ENCODE results near the gene SEPTIN12. TPM values are rescaled to one million over a fixed set of nuclear protein-coding genes. Genes with fewer than 3 reads are reported as not detected.

Gene SEPTIN12
- total and polyA plus RNA-seq, 10 of the 15 experiments (the other 5 are each of a cell fraction or from before 2014, with no cell fraction given): not detected

- TF ChIP-seq NFIC (IDR thresholded peaks at IDR 0.05; ENCODE audit: low read depth, low read length): no peak
- TF ChIP-seq IKZF2 (IDR thresholded peaks at IDR 0.05): no peak
- TF ChIP-seq TCF12 (IDR thresholded peaks at IDR 0.05; ENCODE audit: low read depth, low read length): no peak
- TF ChIP-seq, protein P1, sequence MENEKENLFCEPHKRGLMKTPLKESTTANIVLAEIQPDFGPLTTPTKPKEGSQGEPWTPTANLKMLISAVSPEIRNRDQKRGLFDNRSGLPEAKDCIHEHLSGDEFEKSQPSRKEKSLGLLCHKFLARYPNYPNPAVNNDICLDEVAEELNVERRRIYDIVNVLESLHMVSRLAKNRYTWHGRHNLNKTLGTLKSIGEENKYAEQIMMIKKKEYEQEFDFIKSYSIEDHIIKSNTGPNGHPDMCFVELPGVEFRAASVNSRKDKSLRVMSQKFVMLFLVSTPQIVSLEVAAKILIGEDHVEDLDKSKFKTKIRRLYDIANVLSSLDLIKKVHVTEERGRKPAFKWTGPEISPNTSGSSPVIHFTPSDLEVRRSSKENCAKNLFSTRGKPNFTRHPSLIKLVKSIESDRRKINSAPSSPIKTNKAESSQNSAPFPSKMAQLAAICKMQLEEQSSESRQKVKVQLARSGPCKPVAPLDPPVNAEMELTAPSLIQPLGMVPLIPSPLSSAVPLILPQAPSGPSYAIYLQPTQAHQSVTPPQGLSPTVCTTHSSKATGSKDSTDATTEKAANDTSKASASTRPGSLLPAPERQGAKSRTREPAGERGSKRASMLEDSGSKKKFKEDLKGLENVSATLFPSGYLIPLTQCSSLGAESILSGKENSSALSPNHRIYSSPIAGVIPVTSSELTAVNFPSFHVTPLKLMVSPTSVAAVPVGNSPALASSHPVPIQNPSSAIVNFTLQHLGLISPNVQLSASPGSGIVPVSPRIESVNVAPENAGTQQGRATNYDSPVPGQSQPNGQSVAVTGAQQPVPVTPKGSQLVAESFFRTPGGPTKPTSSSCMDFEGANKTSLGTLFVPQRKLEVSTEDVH (IDR thresholded peaks at IDR 0.05; ENCODE audit: low read depth, partially characterized antibody): no peak
- TF ChIP-seq, protein P2, sequence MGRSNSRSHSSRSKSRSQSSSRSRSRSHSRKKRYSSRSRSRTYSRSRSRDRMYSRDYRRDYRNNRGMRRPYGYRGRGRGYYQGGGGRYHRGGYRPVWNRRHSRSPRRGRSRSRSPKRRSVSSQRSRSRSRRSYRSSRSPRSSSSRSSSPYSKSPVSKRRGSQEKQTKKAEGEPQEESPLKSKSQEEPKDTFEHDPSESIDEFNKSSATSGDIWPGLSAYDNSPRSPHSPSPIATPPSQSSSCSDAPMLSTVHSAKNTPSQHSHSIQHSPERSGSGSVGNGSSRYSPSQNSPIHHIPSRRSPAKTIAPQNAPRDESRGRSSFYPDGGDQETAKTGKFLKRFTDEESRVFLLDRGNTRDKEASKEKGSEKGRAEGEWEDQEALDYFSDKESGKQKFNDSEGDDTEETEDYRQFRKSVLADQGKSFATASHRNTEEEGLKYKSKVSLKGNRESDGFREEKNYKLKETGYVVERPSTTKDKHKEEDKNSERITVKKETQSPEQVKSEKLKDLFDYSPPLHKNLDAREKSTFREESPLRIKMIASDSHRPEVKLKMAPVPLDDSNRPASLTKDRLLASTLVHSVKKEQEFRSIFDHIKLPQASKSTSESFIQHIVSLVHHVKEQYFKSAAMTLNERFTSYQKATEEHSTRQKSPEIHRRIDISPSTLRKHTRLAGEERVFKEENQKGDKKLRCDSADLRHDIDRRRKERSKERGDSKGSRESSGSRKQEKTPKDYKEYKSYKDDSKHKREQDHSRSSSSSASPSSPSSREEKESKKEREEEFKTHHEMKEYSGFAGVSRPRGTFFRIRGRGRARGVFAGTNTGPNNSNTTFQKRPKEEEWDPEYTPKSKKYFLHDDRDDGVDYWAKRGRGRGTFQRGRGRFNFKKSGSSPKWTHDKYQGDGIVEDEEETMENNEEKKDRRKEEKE (IDR thresholded peaks at IDR 0.05): no peak
Observed at GRCh38 chr16:4778050-4778392, 10.1 kb downstream of the SEPTIN12 start (continued).

DNA sequence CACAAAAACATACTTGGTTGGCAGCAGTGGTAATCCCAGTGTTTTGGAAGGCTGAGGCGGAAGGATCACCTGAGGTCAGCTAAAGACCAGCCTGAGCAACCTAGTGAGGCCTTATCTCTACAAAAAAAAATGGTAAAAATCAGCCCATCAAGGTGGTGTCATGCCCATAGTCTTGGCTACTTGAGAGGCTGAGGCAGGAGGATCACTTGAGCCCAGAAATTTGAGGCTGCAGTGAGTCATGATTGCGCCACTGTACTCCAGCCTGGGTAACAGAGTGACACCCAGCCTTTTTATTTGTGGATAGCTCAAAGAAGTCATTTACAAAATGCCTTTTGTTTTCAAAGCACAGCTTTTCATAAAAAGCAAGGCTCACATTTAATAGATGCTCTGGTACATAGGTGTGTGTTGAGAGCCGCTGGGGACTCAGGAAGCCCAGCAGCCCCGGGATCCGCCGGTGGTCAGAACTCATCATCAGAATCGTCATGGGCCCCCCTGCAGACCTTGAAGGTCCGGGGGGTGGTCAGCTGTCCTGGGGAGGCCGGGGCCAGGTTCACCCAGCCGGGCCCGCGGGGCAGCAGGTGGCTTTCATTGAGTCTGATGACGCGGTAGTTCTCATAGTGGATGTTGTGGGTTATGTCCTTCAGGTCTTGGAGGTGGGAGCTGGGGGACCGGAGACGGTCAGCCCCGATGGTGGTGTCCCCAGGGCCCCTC lies 10.7 kb downstream of the SEPTIN12 start:
- no peak for FAIRE-seq

More for the DNA sequence above, 10.7 kb downstream of the SEPTIN12 start:
- TF ChIP-seq SKIL (IDR thresholded peaks at IDR 0.05; ENCODE audit: low read depth, poor library complexity, severe bottlenecking): no peak
- no peak for TF ChIP-seq HDAC6 (IDR thresholded peaks at IDR 0.05; ENCODE audit: unreplicated experiment)
- TF ChIP-seq RELA (IDR thresholded peaks at IDR 0.05; ENCODE audit: borderline replicate concordance, partially characterized antibody): no peak
- no peak for TF ChIP-seq MTA3 (IDR thresholded peaks at IDR 0.05; ENCODE audit: borderline replicate concordance, low read length)
- TF ChIP-seq IKZF2 (IDR thresholded peaks at IDR 0.05): no peak
- TF ChIP-seq NFYA (IDR thresholded peaks at IDR 0.05; ENCODE audit: borderline replicate concordance, low read depth, low read length): no peak
- no peak for TF ChIP-seq CHD4 (IDR thresholded peaks at IDR 0.05)
- TF ChIP-seq RAD51 (IDR thresholded peaks at IDR 0.05): no peak
- ChIA-PET POLR2A (interaction anchor here (0.6 kb wide), 1 partner anchor 9 kb away, joined by 3 read pairs; no protein-coding TSS in a partner anchor), CTCF (interaction anchor here (0.5 kb wide), 1 partner anchor 28 kb away, joined by 3 read pairs; no protein-coding TSS in a partner anchor), RAD21 (ENCODE audit: unreplicated experiment) (no interaction called here), SMC1A (ENCODE audit: uncharacterized antibody, unreplicated experiment) (no interaction called here)
- intact Hi-C loops (cut with micrococcal nuclease; ENCODE audit: unreplicated experiment) (no loop called here), in situ Hi-C loops (cut with MboI) (no loop called here)
- H4K20me1 ChIP-seq (ENCODE audit: control insufficient read depth, insufficient read depth): no peaks in the 10 kb centered on the region
- no peak overlapping the region for H3K4me2 ChIP-seq (ENCODE audit: control insufficient read depth, insufficient read depth)
- no peaks in the 10 kb centered on the region for H3K27me3 ChIP-seq (replicated peaks in 1 of 2; ENCODE audit: control insufficient read depth in 2 of 2, insufficient read depth in 2 of 2, low read length in 1 of 2)
- H3K27ac ChIP-seq (ENCODE audit: control insufficient read depth, insufficient read depth): no peak overlapping the region
- no peak overlapping the region for H3K9ac ChIP-seq (ENCODE audit: control insufficient read depth, insufficient read depth, low read length)
- 58% methylated on average over 17 of the region's 17 CpGs for WGBS (ENCODE audit: insufficient coverage, insufficient replicate concordance, low lambda C conversion rate, missing lambda C conversion rate)
- no peak overlapping the region for H2AFZ ChIP-seq (ENCODE audit: control insufficient read depth, low read depth, low read length)
- no peaks in the 10 kb centered on the region for H3K4me1 ChIP-seq (ENCODE audit: control insufficient read depth, insufficient read depth, low read length)
- no peaks in the 10 kb centered on the region for H3K9me3 ChIP-seq (replicated peaks; ENCODE audit: control insufficient read depth, insufficient read depth, low read length)
- no TSS peak for BruUV-seq (replicated peaks)
- H3K79me2 ChIP-seq (ENCODE audit: control insufficient read depth, insufficient read depth, low read length): no peaks in the 10 kb centered on the region
- H3K4me3 ChIP-seq: no peak overlapping the region
- H3K36me3 ChIP-seq (ENCODE audit: control insufficient read depth in 2 of 2, insufficient read depth in 2 of 2, low read length in 1 of 2): no peaks in the 10 kb centered on the region
- DNase-seq (ENCODE audit: low read depth, low spot score): no peak
- no peak for ATAC-seq
